Measurements from ENCODE around the gene ELAC2. TPM values are rescaled to one million over a fixed set of nuclear protein-coding genes. Genes with fewer than 3 reads are reported as not detected.
A peak's percentile ranks its signal among the peaks of the same experiment; 100 is the strongest.

The ELAC2 gene
- total RNA-seq, 4 donors from 2014 or later, result 54.8 to 87.8 (median 62.6) TPM

DNA sequence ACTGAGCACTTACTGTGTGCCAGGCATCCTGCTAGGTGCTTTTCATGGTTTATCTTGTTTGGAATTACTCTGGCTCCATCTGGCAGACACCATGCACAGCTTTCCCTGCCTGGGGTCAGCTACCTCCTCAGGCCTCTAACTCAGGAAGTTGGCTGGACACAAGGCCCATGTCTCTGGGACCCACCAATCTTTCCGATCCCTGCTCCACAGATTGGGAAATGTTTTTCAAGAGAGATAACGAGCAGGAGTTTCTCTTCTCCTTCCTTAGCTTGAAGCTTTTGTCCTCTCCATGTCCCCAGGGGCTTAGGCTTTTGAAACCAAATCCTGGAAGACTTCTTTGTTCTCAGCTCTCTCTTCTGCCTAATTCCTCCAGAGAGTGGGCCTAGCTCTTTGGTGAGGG, 11.5 kb upstream of the ELAC2 start:
- WGBS, 2 donors, result 74 to 100% methylated on average over 1 to 2 of the region's 2 CpGs
- H3K4me1 ChIP-seq, result peaks cover 0 to 8% (median 0%) of the 10 kb centered on the region in 3 donors
- no peak for DNase-seq
- H3K27me3 ChIP-seq, result peaks cover 0 to 9% (median 0%) of the 10 kb centered on the region in 4 donors
- H3K9me3 ChIP-seq, result no peaks in the 10 kb centered on the region
- H3K36me3 ChIP-seq, result no peaks in the 10 kb centered on the region
- TF ChIP-seq CTCF (IDR thresholded peaks at IDR 0.05) (no peak), POLR2A (IDR thresholded peaks at IDR 0.05) (no peak)
- H3K27ac ChIP-seq, result no peak overlapping the region
- no peak overlapping the region for H3K4me3 ChIP-seq
- intact Hi-C loops (cut with DNase I), result no loop called here

GRCh38 chr17:13027246-13027645, 9.4 kb upstream of the ELAC2 start:
- Histone ChIP-seq H3K4me3 (no peak overlapping the region), H3K9me3 (no peaks in the 10 kb centered on the region), H3K36me3 (no peaks in the 10 kb centered on the region), H3K27me3 (peaks cover 0 to 9% (median 0%) of the 10 kb centered on the region in 4 donors), H3K27ac (no peak overlapping the region), H3K4me1 (peaks cover 0 to 11% (median 0%) of the 10 kb centered on the region in 3 donors)
- DNase-seq, result no peak
- intact Hi-C loops (cut with DNase I), result no loop called here
- 77 to 82% methylated on average over 5 of the region's 5 CpGs for WGBS, 2 donors
- no peak for TF ChIP-seq CTCF (IDR thresholded peaks at IDR 0.05)
- TF ChIP-seq POLR2A (IDR thresholded peaks at IDR 0.05), result no peak

DNA sequence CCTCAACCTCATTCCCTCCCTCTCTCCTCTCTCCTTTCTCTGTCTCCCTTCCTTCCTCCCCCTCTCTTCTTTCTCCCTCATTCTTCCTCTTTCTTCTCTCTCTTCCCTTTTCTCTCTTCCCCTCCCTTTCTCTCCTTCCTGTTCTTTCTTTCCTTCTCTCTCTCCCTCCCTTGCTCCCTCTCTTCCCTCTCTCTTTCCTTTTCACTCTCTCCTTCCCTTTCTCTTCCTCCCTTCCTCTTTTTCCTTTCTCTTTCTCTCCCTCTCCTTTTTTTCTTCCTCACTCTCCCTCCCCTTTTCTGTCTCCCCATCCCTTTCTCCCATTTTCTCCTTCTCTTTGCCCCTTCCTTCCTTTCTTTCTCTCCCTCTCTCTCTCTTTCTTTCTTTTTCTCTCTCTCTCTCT, 7.9 kb upstream of the ELAC2 start:
- intact Hi-C loops (cut with DNase I), result no loop called here
- Histone ChIP-seq H3K9me3 (no peaks in the 10 kb centered on the region), H3K4me1 (peaks cover 0 to 9% (median 0%) of the 10 kb centered on the region in 3 donors), H3K4me3 (no peak overlapping the region), H3K27me3 (peaks cover 0 to 9% (median 0%) of the 10 kb centered on the region in 4 donors), H3K27ac (no peak overlapping the region), H3K36me3 (no peaks in the 10 kb centered on the region)
- DNase-seq, result no peak
- TF ChIP-seq CTCF (IDR thresholded peaks at IDR 0.05) (no peak), POLR2A (IDR thresholded peaks at IDR 0.05) (no peak)

GRCh38 chr17:13025258-13025627, 7.4 kb upstream of the ELAC2 start:
- 70 to 86% methylated on average over 1 to 5 of the region's 5 CpGs for WGBS, 2 donors
- intact Hi-C loops (cut with DNase I), result no loop called here
- no peaks in the 10 kb centered on the region for H3K36me3 ChIP-seq
- peaks cover 0 to 7% (median 0%) of the 10 kb centered on the region in 3 donors for H3K4me1 ChIP-seq
- H3K27me3 ChIP-seq, result peaks cover 0 to 9% (median 0%) of the 10 kb centered on the region in 4 donors
- no peak overlapping the region for H3K4me3 ChIP-seq
- TF ChIP-seq CTCF (IDR thresholded peaks at IDR 0.05), result no peak
- no peak for TF ChIP-seq POLR2A (IDR thresholded peaks at IDR 0.05)
- no peaks in the 10 kb centered on the region for H3K9me3 ChIP-seq
- H3K27ac ChIP-seq, result no peak overlapping the region
- no peak for DNase-seq

DNA sequence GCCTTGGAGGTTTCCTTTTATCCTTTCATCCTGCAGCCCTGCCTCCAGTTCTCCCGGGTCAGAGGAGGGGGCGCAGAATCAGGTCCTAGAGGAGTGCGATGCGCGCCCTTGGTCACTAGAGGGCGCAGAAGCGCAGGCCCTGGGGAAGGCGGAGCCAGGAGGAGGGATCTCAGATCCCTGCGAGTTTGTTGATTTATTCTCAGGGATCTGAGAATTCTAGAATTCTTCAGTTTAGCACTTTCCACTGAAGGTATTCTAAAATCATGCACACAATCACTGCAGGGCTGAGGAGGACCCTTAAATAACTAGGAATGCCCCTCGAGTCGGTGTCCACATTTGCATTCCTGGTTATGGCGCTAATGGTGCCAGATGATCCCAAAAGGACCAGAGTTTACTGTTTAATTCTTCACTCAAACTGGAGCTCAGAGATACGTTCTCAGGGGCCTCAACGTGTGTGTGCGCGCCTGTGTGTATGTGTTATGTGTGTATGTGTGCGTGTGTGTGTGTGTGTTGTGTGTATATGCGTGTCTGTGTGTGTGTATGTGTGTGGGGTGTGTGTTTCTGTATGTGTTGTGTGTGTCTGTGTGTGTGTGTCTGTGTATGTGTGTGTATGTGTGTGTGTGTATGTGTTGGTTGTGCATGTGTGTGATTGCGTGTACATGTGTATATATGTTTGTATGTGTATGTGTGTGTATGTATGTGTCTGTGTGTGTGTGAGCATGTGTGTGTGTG, 6.9 kb upstream of the ELAC2 start:
- Histone ChIP-seq H3K27me3 (peaks cover 0 to 9% (median 0%) of the 10 kb centered on the region in 4 donors), H3K4me3 (peak overlapping the region in 1 of 4 donors; percentile 44), H3K27ac (no peak overlapping the region), H3K36me3 (no peaks in the 10 kb centered on the region), H3K4me1 (peaks cover 0 to 7% (median 0%) of the 10 kb centered on the region in 3 donors), H3K9me3 (no peaks in the 10 kb centered on the region)
- intact Hi-C loops (cut with DNase I), result no loop called here
- DNase-seq, result no peak
- peak; percentile 64 to 91 (median 74) for TF ChIP-seq CTCF (IDR thresholded peaks at IDR 0.05)
- TF ChIP-seq POLR2A (IDR thresholded peaks at IDR 0.05), result no peak
- 25 to 27% methylated on average over 17 to 19 of the region's 19 CpGs for WGBS, 2 donors
